IMR-90 (cell line): ENCODE measurements around the gene PIP5K1C. TPM values are rescaled to one million over a fixed set of nuclear protein-coding genes. Genes with fewer than 3 reads are reported as not detected.

Experiments
- ATAC-seq: fragments of 200-7000 bp; cut with Tn5 transposase; 2 replicates; pipeline ENCODE4 v1.9.1; 2020; ENCODE audit warnings: low read depth, mild to moderate bottlenecking, moderate library complexity
- BruUV-seq: library from RNA; stranded (reverse); fragments of 400-500 nt; replicated peaks from 2 replicates; lab custom pipeline; 2021; lab: Mats Ljungman, UMichigan
- CTCF ChIA-PET: fragments of 300-600 bp; formaldehyde crosslinking; extraction: SDS; loops from one replicate; lab custom pipeline; 2021; ENCODE audit warnings: antibody characterized with exemption; lab: Yijun Ruan, JAX
- POLR2A ChIA-PET: fragments of 300-600 bp; sonication (Branson Sonifier 250); formaldehyde crosslinking; loops from one replicate; lab custom pipeline; 2022; ENCODE audit warnings: antibody characterized with exemption; ENCODE audit not compliant: unreplicated experiment; lab: Charles Lee
- DNase-seq: peaks from one replicate; pipeline ENCODE4 v3.0.0; 2013
- H2AFZ ChIP-seq: replicated peaks from 2 replicates; pipeline ENCODE3; 2013; ENCODE audit warnings: low read length, mild to moderate bottlenecking; ENCODE audit not compliant: poor library complexity
- H2AK5ac ChIP-seq: 2 replicates; pipeline ENCODE4 v1.6.1; 2013; ENCODE audit warnings: low read depth, low read length, inconsistent platforms
- H2AK9ac ChIP-seq: replicated peaks from 2 replicates; pipeline ENCODE3; 2013; ENCODE audit warnings: mild to moderate bottlenecking, low read depth, low read length, moderate library complexity; ENCODE audit not compliant: poor library complexity
- H2BK120ac ChIP-seq: 2 replicates; pipeline ENCODE4 v1.6.1; 2013; ENCODE audit warnings: low read depth, low read length, inconsistent platforms
- H2BK15ac ChIP-seq: 3 replicates; pipeline ENCODE4 v1.6.1; 2013; ENCODE audit warnings: low read depth, low read length, inconsistent platforms
- H2BK20ac ChIP-seq: 2 replicates; pipeline ENCODE4 v1.6.1; 2013; ENCODE audit warnings: low read depth, mild to moderate bottlenecking, inconsistent platforms, low read length, moderate library complexity
- H2BK5ac ChIP-seq: 2 replicates; pipeline ENCODE4 v1.6.1; 2013; ENCODE audit warnings: mild to moderate bottlenecking, low read depth, low read length, inconsistent platforms; ENCODE audit not compliant: poor library complexity, severe bottlenecking
- H3K14ac ChIP-seq: replicated peaks from 2 replicates; pipeline ENCODE4 v1.6.1; 2013; ENCODE audit warnings: low read depth, low read length, inconsistent platforms
- H3K18ac ChIP-seq: 2 replicates; pipeline ENCODE4 v1.6.1; 2013; ENCODE audit warnings: low read depth, low read length, control low read depth
- H3K23ac ChIP-seq: 2 replicates; pipeline ENCODE4 v1.6.1; 2013; ENCODE audit warnings: low read depth, low read length, inconsistent platforms
- H3K27ac ChIP-seq: 2 replicates; pipeline ENCODE4 v1.5.1; 2013; ENCODE audit warnings: mild to moderate bottlenecking, control low read depth, low read length; ENCODE audit not compliant: insufficient read depth
- H3K27me3 ChIP-seq: 2 replicates; pipeline ENCODE4 v1.6.1; 2013; ENCODE audit warnings: low read length; ENCODE audit not compliant: control insufficient read depth, insufficient read depth
- H3K36me3 ChIP-seq: 2 replicates; pipeline ENCODE4 v1.6.1; 2013; ENCODE audit warnings: low read length, mixed read lengths; ENCODE audit not compliant: control insufficient read depth, insufficient read depth
- H3K4ac ChIP-seq: 2 replicates; pipeline ENCODE4 v1.6.1; 2013; ENCODE audit warnings: low read depth, low read length, inconsistent platforms
- H3K4me1 ChIP-seq: 2 replicates; pipeline ENCODE4 v1.6.1; 2013; ENCODE audit warnings: low read length, mixed read lengths; ENCODE audit not compliant: control insufficient read depth, insufficient read depth
- H3K4me2 ChIP-seq: 2 replicates; pipeline ENCODE4 v1.6.1; 2013; ENCODE audit warnings: low read depth, mild to moderate bottlenecking, control low read depth, low read length, moderate library complexity
- H3K4me3 ChIP-seq: 2 replicates; pipeline ENCODE4 v1.5.1; 2013; ENCODE audit warnings: low read depth, mild to moderate bottlenecking, control low read depth, low read length, moderate library complexity; ENCODE audit not compliant: insufficient read depth
- H3K56ac ChIP-seq: 2 replicates; pipeline ENCODE4 v1.6.1; 2013; ENCODE audit warnings: low read length, inconsistent platforms; ENCODE audit not compliant: insufficient read depth; ENCODE audit errors: extremely low read depth
- H3K79me1 ChIP-seq, 2 experiments: 2 replicates each; pipeline ENCODE4 v1.6.1; 2013; ENCODE audit warnings: low read length in 2 of 2, inconsistent platforms in 1 of 2, low read depth in 1 of 2
- H3K9ac ChIP-seq: 2 replicates; pipeline ENCODE4 v1.6.1; 2013; ENCODE audit warnings: low read depth, low read length, control low read depth
- H3K9me1 ChIP-seq: 2 replicates; pipeline ENCODE4 v1.6.1; 2013; ENCODE audit warnings: low read length, inconsistent platforms; ENCODE audit not compliant: insufficient read depth
- H3K9me3 ChIP-seq: 2 replicates; pipeline ENCODE4 v1.6.1; 2013; ENCODE audit warnings: low read length; ENCODE audit not compliant: control insufficient read depth, insufficient read depth
- H4K20me1 ChIP-seq: 2 replicates; pipeline ENCODE4 v1.6.1; 2013; ENCODE audit warnings: low read length, inconsistent platforms; ENCODE audit not compliant: insufficient read depth
- H4K5ac ChIP-seq: 2 replicates; pipeline ENCODE4 v1.6.1; 2013; ENCODE audit warnings: mild to moderate bottlenecking, low read depth, low read length, control low read depth
- H4K8ac ChIP-seq, 2 experiments: 2 replicates each; pipeline ENCODE4 v1.6.1; 2013; ENCODE audit warnings: low read depth in 2 of 2, low read length in 2 of 2, control low read depth in 1 of 2, inconsistent platforms in 1 of 2
- H4K91ac ChIP-seq: 2 replicates; pipeline ENCODE4 v1.6.1; 2013; ENCODE audit warnings: low read depth, low read length, inconsistent platforms; ENCODE audit not compliant: insufficient read depth
- ELK1 ChIP-seq: fragments of 150-350 bp; IDR thresholded peaks from 2 replicates; pipeline ENCODE4 v1.6.1; 2016; ENCODE audit warnings: low read depth, mild to moderate bottlenecking, low read length, moderate library complexity, borderline replicate concordance
- FOS ChIP-seq: fragments of 150-350 bp; IDR thresholded peaks from 2 replicates; pipeline ENCODE4 v1.6.1; 2016; ENCODE audit warnings: low read depth, low read length
- WGBS, 2 experiments: methylation state at CpG; one replicate each; pipeline versions ENCODE4 v1.1.5 to v1.1.7; 2013; ENCODE audit warnings: missing lambda C conversion rate in 2 of 2; ENCODE audit not compliant: insufficient read length in 1 of 2; ENCODE audit errors: extremely low coverage in 2 of 2; 5-methylcytosine and 5-hydroxymethylcytosine counted together
- dilution Hi-C: fragments of 300-500 bp; cut with HindIII; formaldehyde crosslinking; loops from one replicate; pipeline ENCODE4 v1.14.3; 2018; ENCODE audit warnings: low sequenced_read_pairs; ENCODE audit not compliant: unreplicated experiment
- in situ Hi-C: fragments of 300-500 bp; cut with MboI; formaldehyde crosslinking; loops from 3 replicates; pipeline ENCODE4 v1.14.3; 2019; ENCODE audit warnings: low sequenced_read_pairs, inconsistent platforms, mixed read lengths
- intact Hi-C: fragments of 100-400 bp; cut with micrococcal nuclease; formaldehyde crosslinking; loops from 2 replicates; pipeline ENCODE4 v1.10.0; 2022
- polyA plus RNA-seq, 3 experiments: library from polyadenylated mRNA; depleted of rRNA; stranded (reverse); fragments of >200 nt; gene quantifications; 2 replicates each; pipeline ENCODE4 v1.2.3, GENCODE V29; 2012; ENCODE audit warnings: low replicate concordance in 1 of 3
- total RNA-seq: library from RNA; depleted of rRNA; stranded (reverse); fragments of >200 nt; gene quantifications from 2 replicates; pipeline ENCODE4 v1.2.3, GENCODE V29; 2012

The PIP5K1C gene
- total and polyA plus RNA-seq, 2 of the 4 experiments (the other 2 are of a cell fraction): 13.6 to 23.3 TPM

GRCh38 chr19:3632739-3633558, 67.3 kb downstream of the PIP5K1C start:
- Histone ChIP-seq H3K4me2 (no peak overlapping the region), H3K27ac (no peak overlapping the region), H4K20me1 (no peaks in the 10 kb centered on the region), H2BK20ac (no peak overlapping the region), H3K27me3 (no peaks in the 10 kb centered on the region), H3K23ac (no peak overlapping the region), H3K79me1 (no peaks in the 10 kb centered on the region), H2AK9ac (peak overlapping the region; percentile 28), H3K36me3 (peaks cover 28% of the 10 kb centered on the region), H2AFZ (no peak overlapping the region), H3K4me1 (no peaks in the 10 kb centered on the region), H2BK5ac (no peak overlapping the region), H3K56ac (no peak overlapping the region), H4K8ac (no peak overlapping the region), H3K9ac (no peak overlapping the region), H2AK5ac (no peak overlapping the region), H4K5ac (no peak overlapping the region), H3K18ac (no peak overlapping the region), H4K91ac (no peak overlapping the region), H3K9me1 (no peaks in the 10 kb centered on the region), H3K9me3 (no peaks in the 10 kb centered on the region), H3K4me3 (no peak overlapping the region), H3K4ac (no peak overlapping the region), H2BK120ac (no peak overlapping the region), H2BK15ac (no peak overlapping the region), H3K14ac (no peak overlapping the region)
- no peak for DNase-seq
- TF ChIP-seq ELK1: no peak
- no peak for TF ChIP-seq FOS
- intact Hi-C loops (no loop called here), in situ Hi-C loops (no loop called here), dilution Hi-C loops (no loop called here)
- POLR2A ChIA-PET: no interaction called here
- ATAC-seq: no peak
- 91% methylated on average over 33 of the region's 50 CpGs; no CpG with 5 or more reads in 1 of the 2 experiments for WGBS, 2 experiments
- CTCF ChIA-PET: no interaction called here
- BruUV-seq: no TSS peak
